ENCODE measurements around the gene RABGAP1L.

The RABGAP1L gene

DNA sequence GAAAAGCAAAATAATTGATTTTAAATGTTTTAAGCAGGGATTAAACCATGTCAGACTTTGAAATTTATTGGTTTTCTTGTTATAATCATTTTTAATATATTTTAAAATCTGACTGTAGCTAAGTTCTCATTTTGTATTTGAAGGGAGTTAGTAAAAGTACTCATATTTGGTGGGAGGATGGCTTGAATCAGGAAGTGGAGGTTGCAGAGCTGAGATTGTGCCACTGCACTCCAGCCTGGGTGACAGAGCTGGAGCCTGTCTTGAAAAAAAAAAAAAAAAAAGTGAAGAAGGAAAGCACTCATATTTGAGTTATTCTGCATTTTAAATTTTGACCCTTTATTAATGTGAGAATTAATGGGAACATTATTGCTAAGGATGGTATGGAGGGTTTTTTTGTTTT, 106.0 kb downstream of the RABGAP1L start:
- H3K4me3 ChIP-seq (ENCODE audit: low read length), result no peak overlapping the region
- no peak for DNase-seq (ENCODE audit: low read depth)
- TF ChIP-seq, protein P1, sequence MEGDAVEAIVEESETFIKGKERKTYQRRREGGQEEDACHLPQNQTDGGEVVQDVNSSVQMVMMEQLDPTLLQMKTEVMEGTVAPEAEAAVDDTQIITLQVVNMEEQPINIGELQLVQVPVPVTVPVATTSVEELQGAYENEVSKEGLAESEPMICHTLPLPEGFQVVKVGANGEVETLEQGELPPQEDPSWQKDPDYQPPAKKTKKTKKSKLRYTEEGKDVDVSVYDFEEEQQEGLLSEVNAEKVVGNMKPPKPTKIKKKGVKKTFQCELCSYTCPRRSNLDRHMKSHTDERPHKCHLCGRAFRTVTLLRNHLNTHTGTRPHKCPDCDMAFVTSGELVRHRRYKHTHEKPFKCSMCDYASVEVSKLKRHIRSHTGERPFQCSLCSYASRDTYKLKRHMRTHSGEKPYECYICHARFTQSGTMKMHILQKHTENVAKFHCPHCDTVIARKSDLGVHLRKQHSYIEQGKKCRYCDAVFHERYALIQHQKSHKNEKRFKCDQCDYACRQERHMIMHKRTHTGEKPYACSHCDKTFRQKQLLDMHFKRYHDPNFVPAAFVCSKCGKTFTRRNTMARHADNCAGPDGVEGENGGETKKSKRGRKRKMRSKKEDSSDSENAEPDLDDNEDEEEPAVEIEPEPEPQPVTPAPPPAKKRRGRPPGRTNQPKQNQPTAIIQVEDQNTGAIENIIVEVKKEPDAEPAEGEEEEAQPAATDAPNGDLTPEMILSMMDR (conservative IDR thresholded peaks at IDR 0.05; ENCODE audit: low read depth, low read length), result no peak

GRCh38 chr1:174266476-174266875, 107.2 kb downstream of the RABGAP1L start:
- no peak overlapping the region for H3K4me3 ChIP-seq (ENCODE audit: low read length)
- TF ChIP-seq, protein P1 (conservative IDR thresholded peaks at IDR 0.05; ENCODE audit: low read depth, low read length), result no peak
- DNase-seq (ENCODE audit: low read depth), result no peak

DNA sequence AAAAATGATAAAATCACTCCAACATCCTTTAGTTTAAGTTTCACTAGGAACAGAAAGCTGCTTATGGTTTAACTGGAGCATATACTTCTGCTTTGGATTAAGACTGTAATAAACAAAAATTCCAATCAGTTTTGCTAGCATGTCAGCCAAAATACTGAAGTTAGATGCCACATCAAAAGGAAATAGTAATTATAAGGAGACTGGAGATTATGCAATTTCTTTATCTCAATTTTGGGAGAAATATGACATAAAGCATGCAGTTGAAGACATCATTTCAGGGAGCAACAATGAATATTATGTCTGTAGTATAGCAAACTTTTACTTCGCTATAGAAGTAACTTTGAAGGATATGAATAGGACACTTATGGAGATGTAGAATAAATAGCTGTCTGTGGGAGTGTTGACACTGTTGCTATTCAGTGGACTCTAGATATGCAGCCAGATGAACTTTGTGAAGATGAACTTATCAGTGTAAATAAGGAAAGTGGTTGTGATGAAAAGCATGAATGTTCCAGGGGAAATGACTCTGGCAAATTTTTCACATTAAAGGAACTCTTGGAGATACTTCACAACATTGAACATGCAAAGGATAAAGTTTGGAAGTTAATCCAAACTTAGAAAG, 107.8 kb downstream of the RABGAP1L start:
- no peak for DNase-seq (ENCODE audit: low read depth)
- no peak overlapping the region for H3K4me3 ChIP-seq (ENCODE audit: low read length)
- TF ChIP-seq, protein P1 (conservative IDR thresholded peaks at IDR 0.05; ENCODE audit: low read depth, low read length), result no peak

DNA sequence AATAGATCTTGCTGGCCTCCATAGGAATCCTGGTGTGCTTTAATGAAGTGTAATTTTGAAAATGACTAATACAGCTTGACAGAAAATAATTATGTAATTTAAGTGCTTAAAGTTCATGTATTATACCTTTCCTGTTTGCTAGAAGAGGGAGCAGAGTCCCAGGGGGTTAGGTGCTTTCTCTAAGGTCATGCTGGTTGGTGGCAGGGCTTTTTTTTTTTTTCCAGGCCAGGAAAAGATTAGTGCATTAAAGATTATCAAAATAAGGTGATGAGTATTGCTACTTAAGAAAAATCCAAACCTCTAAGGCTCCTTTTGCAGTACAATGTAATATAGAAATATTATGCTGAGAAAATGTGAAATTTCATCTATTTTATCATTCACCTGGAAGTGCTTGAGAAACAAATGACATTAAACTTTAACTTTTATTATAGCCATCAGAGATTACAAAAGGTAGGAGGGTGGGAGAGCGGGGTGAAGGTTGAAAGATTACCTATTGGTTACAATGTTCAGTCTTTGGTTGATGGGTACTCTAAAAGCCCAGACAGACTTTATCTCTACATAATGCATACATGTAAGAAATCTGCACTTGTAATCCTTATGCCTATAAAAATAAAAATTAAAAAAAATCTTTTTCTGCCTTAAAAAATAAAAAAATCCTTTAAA, 110.8 kb downstream of the RABGAP1L start:
- no peak overlapping the region for H3K4me3 ChIP-seq (ENCODE audit: low read length)
- no peak for DNase-seq (ENCODE audit: low read depth)
- TF ChIP-seq, protein P1 (conservative IDR thresholded peaks at IDR 0.05; ENCODE audit: low read depth, low read length), result no peak

DNA sequence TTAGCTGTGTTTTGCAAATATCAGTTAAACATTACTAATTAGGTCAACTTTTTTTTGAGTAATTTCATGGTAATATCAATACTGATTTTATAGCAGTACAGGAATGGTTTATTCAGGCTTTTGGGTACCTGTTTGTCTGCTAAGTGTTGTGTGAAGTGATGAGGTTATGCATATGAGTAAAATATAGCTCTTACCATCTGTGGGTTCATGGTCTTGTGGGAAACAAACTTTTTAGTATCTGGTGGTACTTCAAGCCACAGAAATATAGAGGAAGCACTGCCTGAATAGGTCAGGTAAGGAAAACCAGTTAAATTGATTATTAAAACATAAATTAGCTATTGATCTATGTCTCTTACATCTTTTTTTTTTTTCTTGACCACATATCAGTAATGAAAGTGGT, 113.9 kb downstream of the RABGAP1L start:
- DNase-seq (ENCODE audit: low read depth), result no peak
- TF ChIP-seq, protein P1 (conservative IDR thresholded peaks at IDR 0.05; ENCODE audit: low read depth, low read length), result no peak
- H3K4me3 ChIP-seq (ENCODE audit: low read length), result no peak overlapping the region

- no peak overlapping the region for H3K4me3 ChIP-seq (ENCODE audit: low read length)
- TF ChIP-seq, protein P1 (conservative IDR thresholded peaks at IDR 0.05; ENCODE audit: low read depth, low read length), result no peak
- DNase-seq (ENCODE audit: low read depth), result no peak
Measured at GRCh38 chr1:174273776-174274175, 114.5 kb downstream of the RABGAP1L start.

DNA sequence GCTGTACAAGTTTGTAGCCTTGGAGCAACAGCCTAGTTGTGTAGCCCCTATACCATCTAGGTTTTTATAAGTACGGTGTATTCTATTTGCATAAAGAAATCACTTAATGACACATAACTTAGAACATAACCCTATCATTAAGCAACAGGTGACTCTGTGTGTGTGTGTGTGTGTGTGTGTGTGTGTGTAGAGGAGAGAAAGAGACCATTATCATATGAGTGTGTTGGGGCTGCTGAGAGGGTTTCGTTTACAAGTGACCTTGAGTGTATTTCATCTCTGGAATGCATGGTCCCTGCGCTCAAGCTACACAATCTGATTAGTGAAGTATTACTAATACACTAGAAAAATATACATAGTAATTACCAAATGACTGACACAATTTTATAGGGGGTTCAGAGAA, 115.1 kb downstream of the RABGAP1L start:
- H3K4me3 ChIP-seq (ENCODE audit: low read length), result no peak overlapping the region
- TF ChIP-seq, protein P1 (conservative IDR thresholded peaks at IDR 0.05; ENCODE audit: low read depth, low read length), result no peak
- DNase-seq (ENCODE audit: low read depth), result no peak

Data from retinal pigment epithelial cell (primary cell).